GM12878 (cell line): ENCODE data around the gene SLIT1. TPM values are rescaled to one million over a fixed set of nuclear protein-coding genes. Genes with fewer than 3 reads are reported as not detected.

Source experiments
- ATAC-seq: fragments of 200-7000 bp; cut with Tn5 transposase; 3 replicates; pipeline ENCODE4 v1.9.1; 2020; ENCODE audit warnings: mild to moderate bottlenecking, moderate library complexity
- BruUV-seq: library from RNA; stranded (reverse); fragments of 400-500 nt; replicated peaks from 2 replicates; lab custom pipeline; 2021; lab: Mats Ljungman, UMichigan
- CTCF ChIA-PET: fragments of 300-600 bp; sonication (Branson Sonifier 250); formaldehyde crosslinking; extraction: SDS; loops from one replicate; lab custom pipeline; 2021; ENCODE audit warnings: inconsistent platforms; lab: Yijun Ruan, JAX
- POLR2A ChIA-PET: fragments of 350-600 bp; formaldehyde crosslinking; extraction: SDS; loops from one replicate; lab custom pipeline; 2021; ENCODE audit warnings: inconsistent platforms; lab: Charles Lee
- RAD21 ChIA-PET: fragments of 300-600 bp; sonication (Branson Sonifier 250); formaldehyde crosslinking; loops from one replicate; lab custom pipeline; 2023; ENCODE audit warnings: antibody characterized with exemption; ENCODE audit not compliant: unreplicated experiment; lab: Charles Lee
- SMC1A ChIA-PET: fragments of 300-600 bp; sonication (Branson Sonifier 250); formaldehyde crosslinking; loops from one replicate; lab custom pipeline; 2023; ENCODE audit not compliant: unreplicated experiment, uncharacterized antibody; lab: Charles Lee
- DNase-seq: peaks from one replicate; pipeline ENCODE4 v3.0.0-alpha.2; 2011; ENCODE audit warnings: low read depth, low spot score
- FAIRE-seq: peaks from 3 replicates; lab custom pipeline; 2011; peaks lifted over from hg19 to GRCh38; lab: Jason Lieb, UNC
- H2AFZ ChIP-seq: 2 replicates; pipeline ENCODE4 v1.6.0; 2011; ENCODE audit warnings: low read depth, low read length, control low read depth; ENCODE audit not compliant: control insufficient read depth
- H3K27ac ChIP-seq: 2 replicates; pipeline ENCODE4 v1.5.1; 2011; ENCODE audit warnings: control low read depth; ENCODE audit not compliant: control insufficient read depth, insufficient read depth
- H3K27me3 ChIP-seq, 2 experiments: replicated peaks in 1 of 2; 2 replicates each; pipeline versions ENCODE4 v1.6.0 to v1.6.1; 2011; ENCODE audit warnings: low read length in 1 of 2; ENCODE audit not compliant: control insufficient read depth in 2 of 2, insufficient read depth in 2 of 2
- H3K36me3 ChIP-seq, 2 experiments: 2 replicates each; pipeline ENCODE4 v1.5.1; 2011; ENCODE audit warnings: low read length in 1 of 2; ENCODE audit not compliant: control insufficient read depth in 2 of 2, insufficient read depth in 2 of 2
- H3K4me1 ChIP-seq: 2 replicates; pipeline ENCODE4 v1.6.1; 2011; ENCODE audit warnings: mild to moderate bottlenecking, low read length, moderate library complexity, mixed read lengths; ENCODE audit not compliant: control insufficient read depth, insufficient read depth
- H3K4me2 ChIP-seq: 2 replicates; pipeline ENCODE4 v1.6.0; 2011; ENCODE audit warnings: control low read depth; ENCODE audit not compliant: control insufficient read depth, insufficient read depth
- H3K4me3 ChIP-seq: fragments of 200-600 bp; sonication (generic); 2 replicates; pipeline ENCODE4 v1.5.1; 2016
- H3K79me2 ChIP-seq: 2 replicates; pipeline ENCODE4 v1.6.0; 2011; ENCODE audit warnings: low read length; ENCODE audit not compliant: control insufficient read depth, insufficient read depth
- H3K9ac ChIP-seq: 2 replicates; pipeline ENCODE4 v1.8.0; 2011; ENCODE audit warnings: low read length, control low read depth, mixed read lengths; ENCODE audit not compliant: control insufficient read depth, insufficient read depth
- H3K9me3 ChIP-seq: replicated peaks from 3 replicates; pipeline ENCODE4 v1.5.1; 2011; ENCODE audit warnings: mild to moderate bottlenecking, low read length; ENCODE audit not compliant: control insufficient read depth, insufficient read depth
- H4K20me1 ChIP-seq: 2 replicates; pipeline ENCODE4 v1.6.0; 2011; ENCODE audit not compliant: control insufficient read depth, insufficient read depth
- CBX5 ChIP-seq: sonication (generic); IDR thresholded peaks from 2 replicates; pipeline ENCODE4 v1.6.1; 2016; ENCODE audit warnings: low read depth, moderate library complexity, mild to moderate bottlenecking, inconsistent platforms
- FOXK2 ChIP-seq: fragments of 450-650 bp; IDR thresholded peaks from 2 replicates; pipeline ENCODE4 v1.6.1; 2017; ENCODE audit warnings: mild to moderate bottlenecking, moderate library complexity
- IRF4 ChIP-seq: IDR thresholded peaks from 2 replicates; pipeline ENCODE4 v1.6.1; 2011; ENCODE audit warnings: low read depth, low read length
- MTA3 ChIP-seq: IDR thresholded peaks from 2 replicates; pipeline ENCODE4 v1.6.1; 2012; ENCODE audit warnings: low read length, inconsistent platforms, borderline replicate concordance
- MXI1 ChIP-seq: fragments of 150-350 bp; IDR thresholded peaks from 2 replicates; pipeline ENCODE4 v1.6.1; 2011; ENCODE audit warnings: low read depth, mild to moderate bottlenecking, inconsistent platforms, low read length, improper control_type of control experiment
- MYB ChIP-seq: fragments of 150-350 bp; IDR thresholded peaks from 2 replicates; pipeline ENCODE4 v1.6.1; 2014; ENCODE audit warnings: mild to moderate bottlenecking, low read depth, low read length, borderline replicate concordance
- NKRF ChIP-seq: fragments of 450-650 bp; conservative IDR thresholded peaks from 2 replicates; pipeline ENCODE4 v1.6.1; 2017; ENCODE audit warnings: mild to moderate bottlenecking, moderate library complexity
- PML ChIP-seq: IDR thresholded peaks from 2 replicates; pipeline ENCODE4 v1.6.1; 2012; ENCODE audit warnings: low read length, inconsistent platforms
- RBBP5 ChIP-seq: fragments of 200-600 bp; sonication (generic); conservative IDR thresholded peaks from 2 replicates; pipeline ENCODE4 v1.6.1; 2016
- RFX5 ChIP-seq: IDR thresholded peaks from 2 replicates; pipeline ENCODE4 v1.6.1; 2011; ENCODE audit warnings: low read depth, low read length, improper control_type of control experiment
- STAT3 ChIP-seq: IDR thresholded peaks from 2 replicates; pipeline ENCODE4 v1.6.1; 2011; ENCODE audit warnings: low read depth, low read length, improper control_type of control experiment
- TCF7 ChIP-seq: IDR thresholded peaks from 2 replicates; pipeline ENCODE4 v1.6.1; 2014; ENCODE audit warnings: antibody characterized with exemption, borderline replicate concordance
- ZBED1 ChIP-seq: IDR thresholded peaks from 2 replicates; pipeline ENCODE4 v1.6.1; 2016; ENCODE audit warnings: borderline replicate concordance
- ZNF384 ChIP-seq: IDR thresholded peaks from 2 replicates; pipeline ENCODE4 v1.6.1; 2012; ENCODE audit warnings: low read depth, mild to moderate bottlenecking, low read length, improper control_type of control experiment, borderline replicate concordance
- WGBS: methylation state at CpG from one replicate; pipeline ENCODE4 v1.1.6; 2016; ENCODE audit warnings: low lambda C conversion rate; ENCODE audit not compliant: insufficient replicate concordance, insufficient coverage; ENCODE audit errors: missing lambda C conversion rate; 5-methylcytosine and 5-hydroxymethylcytosine counted together
- in situ Hi-C: fragments of 300-500 bp; cut with MboI; formaldehyde crosslinking; loops from 9 replicates; pipeline ENCODE4 v1.14.3; 2018; ENCODE audit warnings: mixed read lengths
- intact Hi-C: fragments of 100-400 bp; cut with micrococcal nuclease; formaldehyde crosslinking; loops from one replicate; pipeline ENCODE4 v1.14.2; 2022; ENCODE audit not compliant: unreplicated experiment
- polyA plus RNA-seq, 11 experiments: library from polyadenylated mRNA; depleted of rRNA in 4 of 11; unstranded in 6 of 11; stranded (reverse) in 5 of 11; fragments of >200 nt; fragmentation: Nextera tagmentation in 4 of 11; fragmentation: Illumina TruSeq in 1 of 11; extraction: Ambion mirVana in 4 of 11; extraction: Trizol in 1 of 11; gene quantifications; 1 replicate in 1 of 11; 2 replicates in 10 of 11; pipeline versions ENCODE4 v1.2.1 to v1.2.3, GENCODE V29; 2011 to 2016; ENCODE audit warnings: inconsistent platforms in 2 of 11, missing spikeins in 2 of 11, low read depth in 1 of 11
- total RNA-seq, 4 experiments: library from RNA; depleted of rRNA in 3 of 4; stranded (reverse); fragments of >200 nt in 3 of 4; fragmentation: Illumina TruSeq in 1 of 4; extraction: Trizol in 1 of 4; gene quantifications; 2 replicates each; pipeline versions ENCODE4 v1.2.1 to v1.2.3, GENCODE V29; 2013 to 2021

The SLIT1 gene
- total and polyA plus RNA-seq, 10 of the 15 experiments (the other 5 are each of a cell fraction or from before 2014, with no cell fraction given): 0.04 to 0.19 (median 0.06) TPM; not detected in 4

- H3K9ac ChIP-seq: no peak overlapping the region
- no peak overlapping the region for H3K27ac ChIP-seq
- in situ Hi-C loops: no loop called here
- no peaks in the 10 kb centered on the region for H3K27me3 ChIP-seq
- H3K4me1 ChIP-seq: peaks cover 29% of the 10 kb centered on the region
- ChIA-PET POLR2A (interaction anchor here (0.7 kb wide), 1 partner anchor 1410 kb away, joined by 3 read pairs; no protein-coding TSS in a partner anchor), RAD21 (no interaction called here), CTCF (interaction anchor here (8.2 kb wide), 1 partner anchor 36 kb away, joined by 85 read pairs; no protein-coding TSS in a partner anchor), SMC1A (no interaction called here)
- no peak overlapping the region for H3K4me3 ChIP-seq
- no peak overlapping the region for H3K4me2 ChIP-seq
- DNase-seq (no peak), FAIRE-seq (no peak), ATAC-seq (no peak)
- H3K9me3 ChIP-seq: no peaks in the 10 kb centered on the region
- intact Hi-C loops: no loop called here
- no TSS peak for BruUV-seq
- TF ChIP-seq FOXK2 (no peak), RBBP5 (no peak), MXI1 (no peak), NKRF (no peak), ZBED1 (no peak), TCF7 (no peak), STAT3 (no peak), MTA3 (no peak), RFX5 (no peak), MYB (no peak), PML (no peak), IRF4 (no peak), CBX5 (no peak), ZNF384 (no peak)
- no peak overlapping the region for H2AFZ ChIP-seq
- H3K79me2 ChIP-seq: no peaks in the 10 kb centered on the region
- H4K20me1 ChIP-seq: no peaks in the 10 kb centered on the region
- H3K36me3 ChIP-seq: no peaks in the 10 kb centered on the region
- WGBS: 96% methylated on average over 4 of the region's 4 CpGs
Observed at GRCh38 chr10:96988426-96988825, 197.3 kb downstream of the SLIT1 start.
